ENCODE data around the gene MRPS27. TPM values are rescaled to one million over a fixed set of nuclear protein-coding genes. Genes with fewer than 3 reads are reported as not detected.

The MRPS27 gene
- total RNA-seq, 4 donors from 2014 or later, result 48.6 to 57.9 (median 55.1) TPM

DNA sequence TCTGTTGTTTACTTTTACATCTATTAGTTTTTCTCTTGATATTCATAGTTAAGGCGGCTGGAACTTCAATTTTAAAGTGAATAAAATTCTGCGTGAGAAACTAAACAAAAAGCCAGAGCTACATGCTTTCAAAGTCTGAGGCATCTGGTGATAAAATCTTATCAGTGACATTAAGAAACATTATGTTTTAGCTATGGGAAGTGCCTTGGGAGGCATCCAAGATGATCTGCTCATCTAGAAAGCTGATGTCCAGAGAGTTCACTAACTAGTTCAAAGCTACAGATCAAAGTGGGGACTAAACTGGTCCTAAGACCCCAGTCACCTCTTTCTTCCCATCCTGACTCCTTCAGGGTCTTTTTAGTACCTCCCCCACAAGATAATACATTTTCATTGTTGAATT lies 37.2 kb downstream of the MRPS27 start:
- Histone ChIP-seq H3K36me3 (peaks cover 0 to 3% of the 10 kb centered on the region in 2 donors), H3K4me3 (no peak overlapping the region), H3K4me1 (peaks cover 10 to 43% (median 22%) of the 10 kb centered on the region in 3 donors), H3K27ac (peak overlapping the region; percentile 50 to 80 (median 76)), H3K9me3 (no peaks in the 10 kb centered on the region), H3K27me3 (no peaks in the 10 kb centered on the region)
- no peak for ATAC-seq
- no peak for TF ChIP-seq POLR2A (IDR thresholded peaks at IDR 0.05)
- TF ChIP-seq CTCF (IDR thresholded peaks at IDR 0.05), result no peak
- no peak for TF ChIP-seq EP300 (IDR thresholded peaks at IDR 0.05)
- TF ChIP-seq POLR2AphosphoS5 (IDR thresholded peaks at IDR 0.05), result no peak
- 30 to 38% methylated on average over 2 of the region's 2 CpGs for WGBS, 2 donors (ENCODE audit: low coverage in 1 of 2)

- WGBS, 2 donors (ENCODE audit: low coverage in 1 of 2), result 29 to 31% methylated on average over 3 of the region's 3 CpGs
- H3K4me3 ChIP-seq, result no peak overlapping the region
- ATAC-seq, result peak; percentile 85
- H3K27me3 ChIP-seq, result no peaks in the 10 kb centered on the region
- H3K4me1 ChIP-seq, result peaks cover 10 to 43% (median 22%) of the 10 kb centered on the region in 3 donors
- no peaks in the 10 kb centered on the region for H3K9me3 ChIP-seq
- H3K36me3 ChIP-seq, result peaks cover 0 to 3% of the 10 kb centered on the region in 2 donors
- no peak for TF ChIP-seq POLR2A (IDR thresholded peaks at IDR 0.05)
- peak; percentile 92 for TF ChIP-seq POLR2AphosphoS5 (IDR thresholded peaks at IDR 0.05)
- TF ChIP-seq EP300 (IDR thresholded peaks at IDR 0.05), result no peak
- H3K27ac ChIP-seq, result peak overlapping the region; percentile 70 to 80 (median 76)
These were observed 38.1 kb downstream of the MRPS27 start for GRCh38 chr5:72281764-72282499.

DNA sequence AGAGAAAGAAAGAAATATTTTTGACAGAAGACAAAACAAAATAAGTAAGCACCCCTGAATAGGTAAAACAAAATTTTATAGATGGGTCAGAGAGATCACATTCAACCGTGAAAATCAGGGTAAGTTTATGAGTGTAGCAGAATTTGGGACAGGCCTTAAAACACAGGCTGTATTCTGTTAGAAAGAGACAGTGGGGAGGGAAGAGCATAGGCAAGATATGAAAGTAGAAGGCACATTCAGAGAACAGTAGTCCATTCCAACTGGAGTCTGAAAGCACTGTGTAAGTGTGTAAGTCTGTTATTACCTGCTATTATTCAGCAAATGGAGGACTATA lies 38.6 kb downstream of the MRPS27 start:
- no peaks in the 10 kb centered on the region for H3K9me3 ChIP-seq
- H3K27ac ChIP-seq, result peak overlapping the region; percentile 70 to 80 (median 76)
- no peak for ATAC-seq
- peaks cover 0 to 9% of the 10 kb centered on the region in 2 donors for H3K36me3 ChIP-seq
- no peak for TF ChIP-seq POLR2AphosphoS5 (IDR thresholded peaks at IDR 0.05)
- no peak for TF ChIP-seq POLR2A (IDR thresholded peaks at IDR 0.05)
- peaks cover 10 to 43% (median 22%) of the 10 kb centered on the region in 3 donors for H3K4me1 ChIP-seq
- 45 to 80% methylated on average over 1 of the region's 1 CpG for WGBS, 2 donors (ENCODE audit: low coverage in 1 of 2)
- H3K27me3 ChIP-seq, result no peaks in the 10 kb centered on the region
- no peak overlapping the region for H3K4me3 ChIP-seq

DNA sequence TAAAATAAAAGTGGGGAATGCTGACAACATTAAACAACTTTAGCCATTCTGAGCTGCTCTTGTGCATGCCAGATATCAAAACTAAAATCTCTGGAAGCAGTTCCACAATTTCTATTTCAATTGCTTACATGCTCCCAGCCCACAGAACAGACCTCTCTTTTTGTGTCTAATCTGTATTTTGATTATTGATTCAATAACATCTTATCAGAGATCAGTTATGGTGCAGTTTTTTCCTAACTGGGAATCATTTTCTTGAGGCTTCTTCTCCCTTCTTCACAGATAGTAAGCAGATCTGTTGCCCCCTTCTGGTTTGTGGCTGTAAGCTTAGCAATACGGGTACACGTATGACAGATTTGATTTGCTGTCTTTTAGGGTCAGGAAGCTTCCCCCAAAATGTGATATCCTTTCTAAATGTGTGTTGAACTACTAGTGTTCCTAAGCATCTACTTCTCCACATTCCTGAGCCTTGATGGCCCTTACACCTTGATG lies 39.4 kb downstream of the MRPS27 start:
- H3K27me3 ChIP-seq, result no peaks in the 10 kb centered on the region
- H3K9me3 ChIP-seq, result no peaks in the 10 kb centered on the region
- ATAC-seq, result no peak
- TF ChIP-seq POLR2AphosphoS5 (IDR thresholded peaks at IDR 0.05) (no peak), EP300 (IDR thresholded peaks at IDR 0.05) (no peak), CTCF (IDR thresholded peaks at IDR 0.05) (peak; percentile 20 to 61 (median 56)), POLR2A (IDR thresholded peaks at IDR 0.05) (no peak)
- H3K4me1 ChIP-seq, result peaks cover 10 to 43% (median 22%) of the 10 kb centered on the region in 3 donors
- peak overlapping the region; percentile 70 to 80 (median 76) for H3K27ac ChIP-seq
- no peak overlapping the region for H3K4me3 ChIP-seq
- peaks cover 0 to 9% of the 10 kb centered on the region in 2 donors for H3K36me3 ChIP-seq
- 15 to 20% methylated on average over 2 of the region's 2 CpGs for WGBS, 2 donors (ENCODE audit: low coverage in 1 of 2)

DNA sequence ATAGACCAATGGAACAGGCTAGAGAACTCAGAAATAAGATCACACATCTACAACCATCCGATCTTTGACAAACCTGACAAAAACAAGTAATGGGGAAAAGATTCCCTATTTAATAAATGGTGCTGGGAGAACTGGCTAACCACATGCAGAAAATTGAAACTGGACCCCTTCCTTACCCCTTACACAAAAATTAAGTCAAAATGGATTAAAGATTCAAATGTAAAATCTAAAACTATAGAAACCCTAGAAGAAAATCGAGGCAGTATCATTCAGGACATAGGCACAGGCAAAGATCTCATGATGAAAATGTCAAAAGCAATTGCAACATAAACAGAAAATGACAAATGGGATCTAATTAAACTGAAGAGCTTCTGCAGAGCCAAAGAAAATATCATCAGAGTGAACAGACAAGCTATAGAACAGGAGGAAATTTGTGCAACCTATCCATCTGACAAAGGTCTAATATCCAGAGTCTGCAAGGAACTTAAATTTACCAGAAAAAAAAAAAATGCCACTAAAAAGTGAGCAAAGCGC lies 43.8 kb downstream of the MRPS27 start:
- no peaks in the 10 kb centered on the region for H3K27me3 ChIP-seq
- H3K36me3 ChIP-seq, result peaks cover 0 to 6% of the 10 kb centered on the region in 2 donors
- ATAC-seq, result no peak
- WGBS, 2 donors (ENCODE audit: low coverage in 1 of 2), result 93 to 97% methylated on average over 2 to 3 of the region's 3 CpGs
- H3K4me3 ChIP-seq, result no peak overlapping the region
- H3K4me1 ChIP-seq, result peaks cover 3 to 18% (median 5%) of the 10 kb centered on the region in 3 donors
- TF ChIP-seq EP300 (IDR thresholded peaks at IDR 0.05) (no peak), POLR2AphosphoS5 (IDR thresholded peaks at IDR 0.05) (no peak), CTCF (IDR thresholded peaks at IDR 0.05) (no peak), POLR2A (IDR thresholded peaks at IDR 0.05) (no peak)
- no peak overlapping the region for H3K27ac ChIP-seq
- no peaks in the 10 kb centered on the region for H3K9me3 ChIP-seq
